Measurements from ENCODE around the gene STX18.

DNA sequence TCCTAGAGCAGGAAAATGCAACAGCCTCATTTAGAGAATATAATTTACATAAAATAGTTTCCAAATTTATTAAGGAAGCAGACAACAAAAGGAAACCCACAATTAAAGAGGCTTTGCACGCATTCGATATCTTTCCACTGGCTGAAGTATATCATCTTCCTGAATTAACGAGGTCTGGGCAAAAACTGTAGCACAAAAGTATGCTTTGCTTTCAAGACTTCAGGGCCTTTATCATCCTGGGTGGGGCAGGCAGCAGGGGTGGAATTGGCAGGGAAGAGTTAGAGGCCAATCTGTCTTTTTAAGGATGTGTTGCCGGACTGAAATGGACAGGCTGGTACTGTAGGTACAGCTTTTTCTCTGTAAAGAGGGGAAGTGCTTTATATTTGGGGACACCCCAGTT is 17.0 kb upstream of the STX18 start:
- TF ChIP-seq CTCF (IDR thresholded peaks at IDR 0.05) (no peak), POLR2A (IDR thresholded peaks at IDR 0.05) (no peak)
